Subcutaneous adipose tissue (tissue), 4 donors: ENCODE measurements around the gene DENND10. TPM values are rescaled to one million over a fixed set of nuclear protein-coding genes. Genes with fewer than 3 reads are reported as not detected.

ENCODE experiments used
- CTCF ChIP-seq: fragments of 450-650 bp; IDR thresholded peaks from one replicate; pipeline ENCODE4 v1.5.1; 2016; ENCODE audit warnings: low read depth, mild to moderate bottlenecking, control low read depth, antibody characterized with exemption, moderate library complexity
- total RNA-seq, 4 donors: library from RNA; depleted of rRNA; stranded (reverse); fragments of >200 nt; gene quantifications; one replicate each; pipeline ENCODE4 v1.1.0, GENCODE V29; 2016

The DENND10 gene
- total RNA-seq, 4 donors from 2014 or later = 68.2 to 77.5 (median 73.6) TPM

- TF ChIP-seq CTCF = no peak
Observed at GRCh38 chr10:119101366-119102098, 2.4 kb upstream of the DENND10 start.

GRCh38 chr10:119103241-119103902 lies 541 bp upstream of the DENND10 start:
- no peak for TF ChIP-seq CTCF

GRCh38 chr10:119104654-119105015 lies 722 bp downstream of the DENND10 start:
- no peak for TF ChIP-seq CTCF

GRCh38 chr10:119105155-119105554 lies 1.2 kb downstream of the DENND10 start:
- no peak for TF ChIP-seq CTCF

- TF ChIP-seq CTCF = no peak
Observed at GRCh38 chr10:119112056-119112455, 8.1 kb downstream of the DENND10 start.

- no peak for TF ChIP-seq CTCF
Observed at GRCh38 chr10:119113751-119114732, 10.1 kb downstream of the DENND10 start.

- TF ChIP-seq CTCF = no peak
Observed at GRCh38 chr10:119115926-119116325, 12.0 kb downstream of the DENND10 start.
